ENCODE results near the gene OFD1.

The OFD1 gene, protein sequence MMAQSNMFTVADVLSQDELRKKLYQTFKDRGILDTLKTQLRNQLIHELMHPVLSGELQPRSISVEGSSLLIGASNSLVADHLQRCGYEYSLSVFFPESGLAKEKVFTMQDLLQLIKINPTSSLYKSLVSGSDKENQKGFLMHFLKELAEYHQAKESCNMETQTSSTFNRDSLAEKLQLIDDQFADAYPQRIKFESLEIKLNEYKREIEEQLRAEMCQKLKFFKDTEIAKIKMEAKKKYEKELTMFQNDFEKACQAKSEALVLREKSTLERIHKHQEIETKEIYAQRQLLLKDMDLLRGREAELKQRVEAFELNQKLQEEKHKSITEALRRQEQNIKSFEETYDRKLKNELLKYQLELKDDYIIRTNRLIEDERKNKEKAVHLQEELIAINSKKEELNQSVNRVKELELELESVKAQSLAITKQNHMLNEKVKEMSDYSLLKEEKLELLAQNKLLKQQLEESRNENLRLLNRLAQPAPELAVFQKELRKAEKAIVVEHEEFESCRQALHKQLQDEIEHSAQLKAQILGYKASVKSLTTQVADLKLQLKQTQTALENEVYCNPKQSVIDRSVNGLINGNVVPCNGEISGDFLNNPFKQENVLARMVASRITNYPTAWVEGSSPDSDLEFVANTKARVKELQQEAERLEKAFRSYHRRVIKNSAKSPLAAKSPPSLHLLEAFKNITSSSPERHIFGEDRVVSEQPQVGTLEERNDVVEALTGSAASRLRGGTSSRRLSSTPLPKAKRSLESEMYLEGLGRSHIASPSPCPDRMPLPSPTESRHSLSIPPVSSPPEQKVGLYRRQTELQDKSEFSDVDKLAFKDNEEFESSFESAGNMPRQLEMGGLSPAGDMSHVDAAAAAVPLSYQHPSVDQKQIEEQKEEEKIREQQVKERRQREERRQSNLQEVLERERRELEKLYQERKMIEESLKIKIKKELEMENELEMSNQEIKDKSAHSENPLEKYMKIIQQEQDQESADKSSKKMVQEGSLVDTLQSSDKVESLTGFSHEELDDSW

DNA sequence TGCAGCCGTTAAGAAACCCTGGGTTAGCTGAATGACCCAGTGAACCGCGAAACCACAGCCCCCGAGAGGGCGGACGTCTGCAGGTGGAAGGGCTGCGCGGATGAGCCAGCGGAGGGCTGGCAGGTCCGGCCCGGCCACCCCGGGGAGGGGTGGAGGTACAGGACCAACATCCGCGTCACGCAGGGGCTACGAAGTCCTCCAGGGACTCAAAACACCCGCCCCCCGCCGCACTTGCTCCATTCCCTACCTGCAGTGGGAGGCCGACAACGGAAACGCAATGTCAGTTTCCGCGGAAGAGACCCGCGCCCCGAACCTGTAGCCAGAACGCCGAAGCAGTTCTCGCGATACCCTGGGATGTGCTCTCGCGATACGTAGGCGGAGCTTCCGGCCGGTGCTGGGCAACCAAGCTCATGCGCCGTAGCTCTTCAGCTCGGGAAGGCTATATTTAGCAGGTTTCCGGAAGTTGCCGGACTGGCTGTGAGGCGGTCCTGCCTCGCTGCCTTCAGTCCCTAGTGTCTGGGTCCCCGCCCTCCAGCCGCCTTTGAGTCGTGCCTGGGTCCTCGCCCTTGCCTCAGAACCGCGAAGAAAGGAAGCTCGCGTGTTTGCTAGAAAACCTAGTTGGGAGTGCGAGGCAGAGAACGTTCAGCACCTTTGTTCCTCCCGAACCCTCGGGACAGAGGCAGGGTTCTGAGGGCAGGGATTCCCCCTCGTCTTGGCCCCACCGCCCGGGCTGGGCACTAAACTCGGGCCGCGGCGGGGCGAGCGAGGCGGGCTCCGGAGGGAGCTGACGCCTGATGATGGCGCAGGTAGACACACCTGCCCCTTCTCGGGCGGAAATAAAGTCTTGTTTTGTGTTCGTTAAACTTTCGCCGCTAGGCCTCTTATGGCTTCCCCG lies at the start of gene OFD1, which contains the start of gene TRAPPC2:
Gene OFD1, plus strand, starts transcription at position 471 of the 895 bp plus-strand sequence. Its CDS starts 324 bp downstream, at position 795.
Gene TRAPPC2, minus strand, starts transcription at position 343 of the 895 bp plus-strand sequence. CDS start 14,657 bp downstream, outside the sequence.
- DNase-seq (ENCODE audit: low read depth): peak; percentile 95
- TF ChIP-seq, protein P1, sequence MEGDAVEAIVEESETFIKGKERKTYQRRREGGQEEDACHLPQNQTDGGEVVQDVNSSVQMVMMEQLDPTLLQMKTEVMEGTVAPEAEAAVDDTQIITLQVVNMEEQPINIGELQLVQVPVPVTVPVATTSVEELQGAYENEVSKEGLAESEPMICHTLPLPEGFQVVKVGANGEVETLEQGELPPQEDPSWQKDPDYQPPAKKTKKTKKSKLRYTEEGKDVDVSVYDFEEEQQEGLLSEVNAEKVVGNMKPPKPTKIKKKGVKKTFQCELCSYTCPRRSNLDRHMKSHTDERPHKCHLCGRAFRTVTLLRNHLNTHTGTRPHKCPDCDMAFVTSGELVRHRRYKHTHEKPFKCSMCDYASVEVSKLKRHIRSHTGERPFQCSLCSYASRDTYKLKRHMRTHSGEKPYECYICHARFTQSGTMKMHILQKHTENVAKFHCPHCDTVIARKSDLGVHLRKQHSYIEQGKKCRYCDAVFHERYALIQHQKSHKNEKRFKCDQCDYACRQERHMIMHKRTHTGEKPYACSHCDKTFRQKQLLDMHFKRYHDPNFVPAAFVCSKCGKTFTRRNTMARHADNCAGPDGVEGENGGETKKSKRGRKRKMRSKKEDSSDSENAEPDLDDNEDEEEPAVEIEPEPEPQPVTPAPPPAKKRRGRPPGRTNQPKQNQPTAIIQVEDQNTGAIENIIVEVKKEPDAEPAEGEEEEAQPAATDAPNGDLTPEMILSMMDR (conservative IDR thresholded peaks at IDR 0.05; ENCODE audit: control insufficient read depth, insufficient read depth, low read depth, low read length): no peak
- H3K4me3 ChIP-seq (ENCODE audit: control insufficient read depth, low read depth, low read length): peak within 1 kb of the TSS; percentile 91

DNA sequence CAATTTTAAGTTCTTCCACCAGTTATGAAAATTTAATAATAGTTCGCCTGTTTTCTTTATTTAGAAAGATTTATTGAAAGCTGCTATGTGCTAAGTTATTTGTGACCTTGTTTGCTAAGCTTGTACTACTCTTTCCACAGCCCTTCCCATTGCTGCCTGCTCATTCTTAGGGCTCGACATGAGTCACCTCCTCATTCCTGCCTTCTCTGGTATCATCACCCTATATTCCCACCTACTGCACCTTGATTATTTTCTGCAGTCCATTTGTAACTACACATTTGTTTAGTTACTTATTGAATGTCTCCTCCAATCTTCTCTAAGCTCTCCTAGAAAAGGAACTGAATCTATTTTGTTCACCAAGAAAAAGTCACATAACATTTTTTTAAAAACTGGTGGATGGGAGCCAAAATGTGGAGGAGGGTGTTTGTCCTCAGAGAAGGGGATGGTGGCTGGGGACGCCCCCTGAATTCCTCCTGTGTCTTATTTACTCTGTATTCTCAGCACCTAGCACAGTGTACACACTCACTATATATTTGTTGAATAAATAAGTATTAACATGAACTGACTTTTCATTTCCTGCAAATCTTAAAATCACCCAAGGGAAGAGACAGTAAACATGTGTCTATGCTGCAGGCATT lies 49.3 kb upstream of the OFD1 start:
- TF ChIP-seq, protein P1 (conservative IDR thresholded peaks at IDR 0.05; ENCODE audit: control insufficient read depth, insufficient read depth, low read depth, low read length): no peak
- peak; percentile 42 for DNase-seq (ENCODE audit: low read depth)
- H3K4me3 ChIP-seq (ENCODE audit: control insufficient read depth, low read depth, low read length): no peak overlapping the region

DNA sequence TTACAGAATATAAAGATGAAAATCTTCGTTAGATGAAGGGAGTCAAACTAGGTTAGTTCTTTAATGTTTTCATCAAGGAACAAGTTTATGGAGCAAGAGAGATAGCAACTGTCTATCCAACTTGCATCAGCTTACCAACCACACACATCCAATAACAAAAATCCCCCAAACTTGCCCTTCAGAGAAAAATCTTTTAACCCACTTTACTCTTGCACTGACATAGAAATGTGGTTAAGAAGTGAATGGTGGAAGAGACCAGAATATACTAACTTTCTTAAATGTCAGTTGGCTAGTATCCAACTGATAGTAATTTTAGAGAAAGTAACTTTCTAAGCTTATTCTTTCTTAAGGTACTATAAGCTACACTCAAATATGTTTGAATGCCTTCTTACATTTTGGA lies 47.3 kb upstream of the OFD1 start:
- TF ChIP-seq, protein P1 (conservative IDR thresholded peaks at IDR 0.05; ENCODE audit: control insufficient read depth, insufficient read depth, low read depth, low read length): no peak
- DNase-seq (ENCODE audit: low read depth): no peak
- no peak overlapping the region for H3K4me3 ChIP-seq (ENCODE audit: control insufficient read depth, low read depth, low read length)

DNA sequence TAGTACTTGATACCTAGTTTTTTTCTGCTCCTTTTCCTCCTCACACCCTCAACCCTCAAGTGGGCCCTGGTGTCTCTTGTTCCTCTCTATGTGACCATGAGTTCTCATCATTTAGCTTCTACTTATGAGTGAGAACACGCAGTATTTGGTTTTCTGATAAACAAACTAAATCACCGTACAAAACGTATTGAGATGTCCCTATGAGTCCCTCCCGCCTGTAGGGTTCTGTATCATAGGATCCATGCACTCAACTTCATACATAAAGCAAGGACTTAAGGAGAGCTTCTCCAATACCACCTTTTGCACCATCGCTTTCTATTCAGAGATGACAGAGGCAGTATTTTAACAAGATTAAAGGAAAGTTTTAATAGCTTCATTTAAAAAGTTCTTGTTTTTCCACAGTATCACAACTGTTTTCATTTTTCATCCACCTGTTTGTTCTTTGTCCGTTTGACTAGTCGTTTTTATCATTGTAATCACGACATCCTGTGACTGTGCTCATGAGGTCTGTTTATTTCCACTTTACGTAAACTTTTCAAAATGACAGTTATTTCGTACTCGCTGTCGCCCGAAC lies 46.1 kb upstream of the OFD1 start:
- peak overlapping the region; percentile 74 for H3K4me3 ChIP-seq (ENCODE audit: control insufficient read depth, low read depth, low read length)
- TF ChIP-seq, protein P1 (conservative IDR thresholded peaks at IDR 0.05; ENCODE audit: control insufficient read depth, insufficient read depth, low read depth, low read length): no peak
- no peak for DNase-seq (ENCODE audit: low read depth)

DNA sequence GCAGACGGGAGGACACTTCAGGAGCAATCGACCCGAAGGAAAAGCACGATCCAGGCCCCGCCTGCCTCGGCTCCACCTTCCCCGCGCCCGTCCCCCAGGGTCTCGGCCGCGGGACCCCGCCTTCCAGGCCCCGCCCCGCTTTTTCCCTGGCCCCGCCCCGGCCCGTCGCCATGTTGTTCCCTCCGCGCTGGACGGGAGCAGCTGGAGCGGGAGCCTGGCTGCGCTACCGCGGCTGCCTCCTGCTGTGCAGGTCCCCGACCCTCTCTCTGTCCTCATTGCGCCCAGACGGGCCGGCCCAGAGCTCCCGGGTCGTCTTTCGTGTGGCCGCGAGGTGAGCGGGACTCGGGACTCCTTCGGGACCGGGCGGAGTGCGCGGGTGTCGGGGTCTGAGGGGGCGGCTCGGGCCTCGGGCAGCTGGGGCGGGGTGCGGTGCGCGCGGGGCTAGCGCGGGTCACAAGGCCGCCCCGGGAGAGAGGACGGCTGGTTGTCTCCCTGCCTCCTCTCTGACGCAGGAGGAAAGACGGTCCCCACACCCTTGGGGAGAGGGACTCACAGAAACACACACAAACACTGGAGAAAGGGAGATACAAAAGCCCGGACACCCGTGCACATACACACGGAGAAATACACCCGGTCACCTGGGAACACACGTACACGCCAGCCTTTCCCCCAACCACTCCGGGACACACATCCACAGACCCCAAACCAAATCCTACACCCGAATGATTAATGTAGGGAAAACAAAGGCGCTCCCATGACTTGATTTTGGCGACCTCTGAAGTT lies 45.4 kb upstream of the OFD1 start, which contains the start of gene RAB9A:
Gene RAB9A, plus strand, starts transcription at position 171 of the 783 bp plus-strand sequence. CDS start 19,619 bp downstream, outside the sequence.
- H3K4me3 ChIP-seq (ENCODE audit: control insufficient read depth, low read depth, low read length): peak within 1 kb of the TSS; percentile 74
- TF ChIP-seq, protein P1 (conservative IDR thresholded peaks at IDR 0.05; ENCODE audit: control insufficient read depth, insufficient read depth, low read depth, low read length): no peak
- DNase-seq (ENCODE audit: low read depth): peak; percentile 61
